Endothelial cell of umbilical vein (primary cell): ENCODE results near the gene PLEKHF1.

Experiments
- CTCF ChIP-seq, 2 donors: IDR thresholded peaks; 1 replicate in 1 of 2; 2 replicates in 1 of 2; pipeline ENCODE4 v1.5.1; 2011; ENCODE audit warnings: low read length in 2 of 2, mild to moderate bottlenecking in 2 of 2, moderate library complexity in 2 of 2, control low read depth in 1 of 2, inconsistent platforms in 1 of 2, low read depth in 1 of 2; ENCODE audit not compliant: insufficient read depth in 1 of 2; ENCODE audit errors: extremely low read depth in 1 of 2
- EZH2 ChIP-seq: IDR thresholded peaks from 2 replicates; pipeline ENCODE4 v1.6.1; 2012; ENCODE audit warnings: borderline replicate concordance, low read depth, mild to moderate bottlenecking, moderate library complexity, low read length, inconsistent platforms; ENCODE audit not compliant: severe bottlenecking
- MYC ChIP-seq: IDR thresholded peaks from one replicate; pipeline ENCODE4 v1.6.1; 2011; ENCODE audit warnings: mild to moderate bottlenecking, low read depth, low read length
- POLR2A ChIP-seq: IDR thresholded peaks from 2 replicates; pipeline ENCODE4 v1.6.1; 2012; ENCODE audit warnings: low read depth, mild to moderate bottlenecking, control low read depth, low read length

- no peak for TF ChIP-seq CTCF (IDR thresholded peaks at IDR 0.05; ENCODE audit: extremely low read depth in 1 of 2, insufficient read depth in 1 of 2, low read depth in 1 of 2, low read length in 2 of 2)
- TF ChIP-seq POLR2A, result no peak
- TF ChIP-seq EZH2, result no peak
- TF ChIP-seq MYC, result no peak
Measured at GRCh38 chr19:29712744-29713516, 47.7 kb downstream of the PLEKHF1 start.
